Measurements from ENCODE around the gene CBL. TPM values are rescaled to one million over a fixed set of nuclear protein-coding genes. Genes with fewer than 3 reads are reported as not detected.

CBL gene
- total RNA-seq, 1 donor from 2014 or later, result 15.5 TPM

DNA sequence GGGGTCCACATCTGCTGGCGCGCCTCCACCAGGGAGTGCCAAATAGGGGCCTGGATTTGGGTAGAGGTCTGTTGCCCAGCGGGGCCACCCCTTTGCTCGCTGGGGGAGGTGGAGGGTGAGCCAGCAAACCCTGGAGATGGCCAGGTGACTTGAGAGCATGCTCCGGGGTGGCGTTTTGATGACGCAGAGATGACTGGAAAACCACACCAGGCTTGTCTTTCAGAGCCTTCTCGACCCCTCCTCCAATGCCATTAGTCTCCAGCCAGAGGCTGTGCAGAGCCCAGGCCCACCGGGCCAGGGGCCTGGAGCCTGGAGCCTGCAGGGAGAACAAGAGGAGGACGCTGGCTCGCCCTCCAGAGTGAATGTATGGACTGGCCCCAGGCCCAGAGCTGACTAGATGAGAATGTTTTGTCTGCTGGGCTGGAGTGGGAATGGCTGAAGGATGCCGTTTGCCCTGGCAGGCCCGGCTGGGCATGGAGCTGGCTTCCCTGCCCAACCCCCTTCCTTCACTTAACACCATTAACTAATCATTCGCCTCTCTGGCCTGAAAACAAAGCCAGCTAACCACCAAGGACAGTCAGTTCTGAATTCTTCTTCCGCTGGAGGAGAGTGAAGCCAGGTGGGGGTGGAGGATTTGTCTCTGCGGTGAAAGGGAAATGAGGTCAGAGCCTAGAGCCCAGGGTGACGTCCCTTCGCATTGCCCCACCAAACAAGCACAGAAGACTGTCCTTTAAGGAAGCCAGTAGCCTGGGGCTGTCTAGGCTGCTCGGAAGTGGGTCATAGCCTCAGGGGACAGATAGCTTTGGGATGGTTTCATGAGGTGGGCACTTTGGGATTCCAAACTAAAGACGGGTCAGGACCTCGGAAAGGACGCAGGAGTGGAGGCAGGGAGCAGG, 112.3 kb downstream of the CBL start:
- DNase-seq (ENCODE audit: extremely low spot score in 2 of 2), result no peak
- H3K27me3 ChIP-seq, result no peaks in the 10 kb centered on the region
- TF ChIP-seq POLR2A (IDR thresholded peaks at IDR 0.05) (no peak), POLR2AphosphoS5 (IDR thresholded peaks at IDR 0.05; ENCODE audit: insufficient read depth in 1 of 2, low read depth in 1 of 2) (peak; percentile 41 to 42)
- no peaks in the 10 kb centered on the region for H3K36me3 ChIP-seq
- no peaks in the 10 kb centered on the region for H3K9me3 ChIP-seq
- intact Hi-C loops (cut with DNase I), result loop anchor here (5.0 kb wide), 1 partner anchor 111 kb away; the partner anchor contains the start of gene CBL
- H3K4me1 ChIP-seq, result peaks cover 69% of the 10 kb centered on the region
- H3K4me3 ChIP-seq, result no peak overlapping the region
- peak overlapping the region; percentile 88 for H3K27ac ChIP-seq

- intact Hi-C loops (cut with DNase I), result loop anchor here (5.0 kb wide), 1 partner anchor 112 kb away; the partner anchor contains the start of gene CBL
- peaks cover 69% of the 10 kb centered on the region for H3K4me1 ChIP-seq
- no peak overlapping the region for H3K4me3 ChIP-seq
- H3K27me3 ChIP-seq, result no peaks in the 10 kb centered on the region
- no peaks in the 10 kb centered on the region for H3K36me3 ChIP-seq
- no peak for TF ChIP-seq CTCF (IDR thresholded peaks at IDR 0.05)
- no peak for TF ChIP-seq POLR2AphosphoS5 (IDR thresholded peaks at IDR 0.05; ENCODE audit: insufficient read depth in 1 of 2, low read depth in 1 of 2)
- TF ChIP-seq POLR2A (IDR thresholded peaks at IDR 0.05), result no peak
- DNase-seq (ENCODE audit: extremely low spot score in 2 of 2), result no peak
- H3K27ac ChIP-seq, result peak overlapping the region; percentile 88
- no peaks in the 10 kb centered on the region for H3K9me3 ChIP-seq
Observed at GRCh38 chr11:119319136-119319699, 113.1 kb downstream of the CBL start.

GRCh38 chr11:119319700-119320239, 113.6 kb downstream of the CBL start:
- Histone ChIP-seq H3K27ac (peak overlapping the region; percentile 88), H3K4me1 (peaks cover 64% of the 10 kb centered on the region), H3K27me3 (no peaks in the 10 kb centered on the region), H3K36me3 (no peaks in the 10 kb centered on the region), H3K4me3 (no peak overlapping the region), H3K9me3 (no peaks in the 10 kb centered on the region)
- intact Hi-C loops (cut with DNase I), result loop anchor here (5.0 kb wide), 1 partner anchor 112 kb away; the partner anchor contains the start of gene CBL
- no peak for DNase-seq (ENCODE audit: extremely low spot score in 2 of 2)
- TF ChIP-seq POLR2A (IDR thresholded peaks at IDR 0.05), result no peak
- no peak for TF ChIP-seq CTCF (IDR thresholded peaks at IDR 0.05)
- peak in 1 of 2 donors; percentile 29 for TF ChIP-seq POLR2AphosphoS5 (IDR thresholded peaks at IDR 0.05; ENCODE audit: insufficient read depth in 1 of 2, low read depth in 1 of 2)

- Histone ChIP-seq H3K4me3 (peak overlapping the region; percentile 41 to 48), H3K9me3 (no peaks in the 10 kb centered on the region), H3K27ac (peak overlapping the region; percentile 88), H3K36me3 (no peaks in the 10 kb centered on the region), H3K4me1 (peaks cover 58% of the 10 kb centered on the region), H3K27me3 (no peaks in the 10 kb centered on the region)
- intact Hi-C loops (cut with DNase I), result no loop called here
- no peak for DNase-seq (ENCODE audit: extremely low spot score in 2 of 2)
- TF ChIP-seq POLR2A (IDR thresholded peaks at IDR 0.05) (no peak), POLR2AphosphoS5 (IDR thresholded peaks at IDR 0.05; ENCODE audit: insufficient read depth in 1 of 2, low read depth in 1 of 2) (no peak), CTCF (IDR thresholded peaks at IDR 0.05) (no peak)
Observed at GRCh38 chr11:119320240-119320775, 114.2 kb downstream of the CBL start.

- H3K27ac ChIP-seq, result peak overlapping the region; percentile 88
- peak in 1 of 2 donors; percentile 86 for DNase-seq (ENCODE audit: extremely low spot score in 2 of 2)
- H3K36me3 ChIP-seq, result no peaks in the 10 kb centered on the region
- H3K4me3 ChIP-seq, result peak overlapping the region; percentile 41 to 48
- peak in 1 of 2 donors; percentile 21 for TF ChIP-seq POLR2A (IDR thresholded peaks at IDR 0.05)
- peak in 1 of 2 donors; percentile 76 for TF ChIP-seq POLR2AphosphoS5 (IDR thresholded peaks at IDR 0.05; ENCODE audit: insufficient read depth in 1 of 2, low read depth in 1 of 2)
- peak in 1 of 3 experiments; percentile 2 for TF ChIP-seq CTCF (IDR thresholded peaks at IDR 0.05)
- H3K27me3 ChIP-seq, result no peaks in the 10 kb centered on the region
- no peaks in the 10 kb centered on the region for H3K9me3 ChIP-seq
- peaks cover 52% of the 10 kb centered on the region for H3K4me1 ChIP-seq
- intact Hi-C loops (cut with DNase I), result no loop called here
Observed at GRCh38 chr11:119320776-119321524, 114.8 kb downstream of the CBL start.
